SJCRH30 (cell line): ENCODE results near the gene ADIPOQ. TPM values are rescaled to one million over a fixed set of nuclear protein-coding genes. Genes with fewer than 3 reads are reported as not detected.
"Not testable (repeated sequence)": the region's sequence is repeated elsewhere in the genome, so short reads cannot be mapped to it uniquely, and the experiment has no call there.

Source experiments
- DNase-seq, 2 experiments: peaks; one replicate each; pipeline ENCODE4 v3.0.0-alpha.2; 2015 to 2020
- H3K27ac ChIP-seq: fragments of 250-450 bp; sonication (Bioruptor Pico); 2 replicates; pipeline ENCODE4 v1.5.1; 2020; ENCODE audit warnings: mild to moderate bottlenecking, moderate library complexity
- H3K27me3 ChIP-seq: fragments of 250-450 bp; sonication (Bioruptor Pico); 2 replicates; pipeline ENCODE4 v1.5.1; 2020; ENCODE audit warnings: mild to moderate bottlenecking, moderate library complexity
- H3K36me3 ChIP-seq: fragments of 250-450 bp; sonication (Bioruptor Pico); 2 replicates; pipeline ENCODE4 v1.5.1; 2020; ENCODE audit warnings: mild to moderate bottlenecking, moderate library complexity
- H3K4me1 ChIP-seq: fragments of 250-450 bp; sonication (Bioruptor Pico); 2 replicates; pipeline ENCODE4 v1.5.1; 2020; ENCODE audit warnings: mild to moderate bottlenecking, moderate library complexity
- H3K4me3 ChIP-seq: fragments of 250-450 bp; sonication (Bioruptor Pico); 2 replicates; pipeline ENCODE4 v1.5.1; 2020; ENCODE audit warnings: mild to moderate bottlenecking, moderate library complexity
- H3K9me3 ChIP-seq: fragments of 250-450 bp; sonication (Bioruptor Pico); replicated peaks from 2 replicates; pipeline ENCODE4 v1.5.1; 2020; ENCODE audit warnings: mild to moderate bottlenecking, moderate library complexity
- total RNA-seq: library from RNA; depleted of rRNA; stranded (reverse); fragments of >200 nt; shearing (Covaris generic); gene quantifications from 2 replicates; pipeline ENCODE4 v1.2.3, GENCODE V29; 2014

The ADIPOQ gene
- total RNA-seq, 1 experiment from 2014 or later, result not detected

DNA sequence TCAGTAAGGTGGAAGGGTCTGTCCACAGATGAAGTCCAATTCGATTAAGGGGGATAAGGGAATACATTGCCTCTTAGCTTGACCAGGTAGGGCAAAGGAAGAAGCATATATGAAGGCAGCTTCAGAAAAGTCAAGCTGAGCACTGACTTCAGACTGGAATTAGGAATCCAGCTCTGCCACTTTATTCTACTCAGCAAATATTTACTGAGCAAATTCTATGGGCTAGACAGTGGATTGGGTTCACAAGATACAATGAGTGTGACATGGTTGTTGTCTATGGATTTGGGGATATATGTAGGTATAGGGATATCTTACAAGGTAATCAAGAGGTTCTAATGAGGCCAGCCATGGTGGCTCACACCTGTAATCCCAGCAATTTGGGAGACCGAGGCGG lies 526 bp downstream of the ADIPOQ start:
- Histone ChIP-seq H3K4me1 (no peaks in the 10 kb centered on the region), H3K27ac (no peak overlapping the region), H3K27me3 (no peaks in the 10 kb centered on the region; the same call in 1 of the 2 replicates), H3K36me3 (no peaks in the 10 kb centered on the region), H3K4me3 (no peak overlapping the region), H3K9me3 (no peaks in the 10 kb centered on the region)
- no peak for DNase-seq

DNA sequence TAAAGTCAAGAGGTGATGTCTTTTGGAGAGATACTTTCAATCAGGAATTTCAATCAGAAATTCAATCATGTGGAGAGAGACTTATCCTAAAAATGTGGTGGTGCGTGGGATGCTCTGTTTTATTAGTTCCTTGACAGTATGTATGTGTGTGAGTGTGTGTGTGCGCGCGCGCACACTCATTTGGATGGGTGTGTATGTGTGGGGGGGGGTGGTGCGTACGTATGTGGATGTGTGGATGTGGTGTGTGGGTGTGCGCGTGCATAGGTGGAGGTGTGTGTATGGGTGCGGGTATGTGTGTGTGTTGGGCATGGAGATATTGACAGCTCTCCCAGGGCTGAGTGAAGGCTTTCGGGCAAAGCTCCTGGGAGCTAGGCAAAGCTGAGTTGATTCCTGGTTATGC lies 2.4 kb downstream of the ADIPOQ start:
- Histone ChIP-seq H3K4me3 (no peak overlapping the region), H3K9me3 (no peaks in the 10 kb centered on the region), H3K36me3 (no peaks in the 10 kb centered on the region), H3K4me1 (no peaks in the 10 kb centered on the region), H3K27me3 (no peaks in the 10 kb centered on the region), H3K27ac (no peak overlapping the region)
- DNase-seq, result no peak

DNA sequence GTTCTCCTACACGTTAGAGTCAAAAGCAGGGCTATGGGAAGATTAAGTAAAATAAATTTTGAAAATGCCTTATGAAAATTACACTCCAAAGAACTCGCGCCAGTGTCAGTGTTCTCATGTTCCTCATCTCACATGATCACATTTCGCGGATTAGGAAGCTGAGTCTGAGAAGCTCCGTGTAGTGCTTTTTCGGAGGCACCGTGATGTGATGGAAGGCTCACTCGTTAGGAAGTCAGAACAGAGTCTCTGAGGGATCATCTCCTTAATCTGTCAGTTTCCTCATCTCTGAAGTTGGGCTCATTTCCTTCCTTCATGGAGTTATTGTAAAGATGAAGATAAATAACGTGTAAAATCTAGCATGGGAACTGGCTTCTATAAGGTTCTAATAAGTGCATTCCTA lies 3.2 kb downstream of the ADIPOQ start:
- no peak for DNase-seq
- Histone ChIP-seq H3K4me3 (no peak overlapping the region), H3K27me3 (no peaks in the 10 kb centered on the region), H3K36me3 (no peaks in the 10 kb centered on the region), H3K4me1 (no peaks in the 10 kb centered on the region), H3K27ac (no peak overlapping the region), H3K9me3 (no peaks in the 10 kb centered on the region)

DNA sequence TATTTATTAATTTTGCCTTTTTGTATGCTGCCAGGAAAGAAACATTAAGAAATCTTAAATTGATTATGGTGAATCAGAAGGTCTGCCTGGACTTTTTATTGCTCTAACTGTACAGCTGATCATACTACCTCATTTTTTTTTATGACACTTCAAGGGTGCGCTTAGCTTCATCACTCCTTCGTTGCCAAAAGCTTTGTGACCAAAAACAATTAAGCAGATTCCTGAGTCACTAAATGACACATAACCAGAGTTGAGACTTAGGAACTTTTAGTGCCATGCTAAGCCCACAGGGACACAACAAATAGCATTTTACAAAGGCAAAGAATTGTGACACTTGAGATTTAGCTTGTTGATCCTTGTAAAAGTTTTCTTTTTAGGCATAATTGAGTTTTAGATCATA lies 4.9 kb downstream of the ADIPOQ start:
- H3K27me3 ChIP-seq, result no peaks in the 10 kb centered on the region
- H3K4me1 ChIP-seq, result no peaks in the 10 kb centered on the region

DNA sequence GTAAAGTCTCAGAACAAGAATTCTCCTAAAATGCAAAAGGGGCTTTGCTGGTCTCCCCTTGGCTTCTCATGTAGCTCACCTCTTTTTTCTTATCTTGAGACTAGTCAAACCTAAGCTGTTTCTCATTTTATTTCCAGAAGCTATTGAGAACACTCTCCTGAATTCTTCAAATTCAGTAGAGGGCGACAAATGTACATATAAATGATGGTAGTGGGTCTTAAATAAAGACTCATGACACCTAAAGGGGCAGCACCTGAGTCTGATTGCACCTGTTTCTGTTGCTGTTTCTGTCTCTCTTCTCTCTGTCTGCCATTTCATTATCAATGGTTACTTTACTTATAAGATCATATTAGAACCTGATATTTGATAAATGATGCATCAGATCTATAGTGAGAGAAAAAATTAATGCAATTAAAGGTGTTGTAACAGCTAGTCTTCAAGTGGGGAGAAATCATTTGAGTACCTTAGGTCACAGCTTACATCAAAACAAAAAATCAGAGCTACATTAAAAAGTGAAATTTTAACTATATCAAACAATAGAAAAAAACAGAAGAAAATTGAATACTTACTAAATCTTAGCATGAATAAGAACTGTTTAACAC lies 7.0 kb downstream of the ADIPOQ start:
- Histone ChIP-seq H3K36me3 (no peaks in the 10 kb centered on the region), H3K27me3 (no peaks in the 10 kb centered on the region), H3K9me3 (no peaks in the 10 kb centered on the region), H3K4me1 (no peaks in the 10 kb centered on the region), H3K4me3 (no peak overlapping the region), H3K27ac (no peak overlapping the region)
- peak in 1 of 2 experiments; percentile 40 for DNase-seq

More for the DNA sequence above, 4.9 kb downstream of the ADIPOQ start:
- H3K9me3 ChIP-seq, result no peaks in the 10 kb centered on the region
- no peak overlapping the region for H3K27ac ChIP-seq
- H3K36me3 ChIP-seq, result no peaks in the 10 kb centered on the region
- H3K4me3 ChIP-seq, result no peak overlapping the region
- DNase-seq, result no peak

DNA sequence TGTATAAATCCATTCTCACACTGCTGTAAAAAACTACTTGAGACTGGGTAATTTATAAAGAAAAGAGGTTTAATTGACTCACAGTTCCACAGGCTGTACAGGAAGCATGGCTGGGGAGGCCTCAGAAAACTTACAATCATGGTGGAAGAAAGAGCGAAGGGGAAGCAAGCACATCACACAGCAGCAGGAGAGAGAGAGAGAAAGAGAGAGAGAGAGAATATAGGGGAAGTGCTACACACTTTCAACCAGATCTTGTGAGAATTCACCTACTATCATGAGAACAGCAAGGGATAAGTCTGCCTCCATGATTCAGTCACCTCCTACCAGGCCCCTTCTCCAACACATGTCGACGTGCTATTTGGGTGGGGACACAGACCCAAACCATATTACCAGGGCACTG lies 9.3 kb downstream of the ADIPOQ start:
- not testable (repeated sequence) for H3K36me3 ChIP-seq, H3K27me3 ChIP-seq, H3K27ac ChIP-seq, H3K9me3 ChIP-seq, DNase-seq, H3K4me3 ChIP-seq, H3K4me1 ChIP-seq

DNA sequence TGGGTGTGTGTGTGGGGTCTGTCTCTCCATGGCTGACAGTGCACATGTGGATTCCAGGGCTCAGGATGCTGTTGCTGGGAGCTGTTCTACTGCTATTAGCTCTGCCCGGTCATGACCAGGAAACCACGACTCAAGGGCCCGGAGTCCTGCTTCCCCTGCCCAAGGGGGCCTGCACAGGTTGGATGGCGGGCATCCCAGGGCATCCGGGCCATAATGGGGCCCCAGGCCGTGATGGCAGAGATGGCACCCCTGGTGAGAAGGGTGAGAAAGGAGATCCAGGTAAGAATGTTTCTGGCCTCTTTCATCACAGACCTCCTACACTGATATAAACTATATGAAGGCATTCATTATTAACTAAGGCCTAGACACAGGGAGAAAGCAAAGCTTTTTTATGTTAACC lies 10.5 kb downstream of the ADIPOQ start:
- H3K27me3 ChIP-seq, result no peaks in the 10 kb centered on the region
- H3K36me3 ChIP-seq, result no peaks in the 10 kb centered on the region
- no peaks in the 10 kb centered on the region for H3K9me3 ChIP-seq
- no peak for DNase-seq
- no peak overlapping the region for H3K4me3 ChIP-seq
- H3K4me1 ChIP-seq, result no peaks in the 10 kb centered on the region
- no peak overlapping the region for H3K27ac ChIP-seq

DNA sequence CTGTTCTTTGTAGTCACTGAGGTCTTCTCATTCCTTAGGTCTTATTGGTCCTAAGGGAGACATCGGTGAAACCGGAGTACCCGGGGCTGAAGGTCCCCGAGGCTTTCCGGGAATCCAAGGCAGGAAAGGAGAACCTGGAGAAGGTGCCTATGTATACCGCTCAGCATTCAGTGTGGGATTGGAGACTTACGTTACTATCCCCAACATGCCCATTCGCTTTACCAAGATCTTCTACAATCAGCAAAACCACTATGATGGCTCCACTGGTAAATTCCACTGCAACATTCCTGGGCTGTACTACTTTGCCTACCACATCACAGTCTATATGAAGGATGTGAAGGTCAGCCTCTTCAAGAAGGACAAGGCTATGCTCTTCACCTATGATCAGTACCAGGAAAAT lies 11.6 kb downstream of the ADIPOQ start:
- Histone ChIP-seq H3K36me3 (no peaks in the 10 kb centered on the region), H3K27ac (no peak overlapping the region), H3K27me3 (no peaks in the 10 kb centered on the region), H3K4me3 (no peak overlapping the region), H3K9me3 (no peaks in the 10 kb centered on the region), H3K4me1 (no peaks in the 10 kb centered on the region)
- DNase-seq, result no peak

DNA sequence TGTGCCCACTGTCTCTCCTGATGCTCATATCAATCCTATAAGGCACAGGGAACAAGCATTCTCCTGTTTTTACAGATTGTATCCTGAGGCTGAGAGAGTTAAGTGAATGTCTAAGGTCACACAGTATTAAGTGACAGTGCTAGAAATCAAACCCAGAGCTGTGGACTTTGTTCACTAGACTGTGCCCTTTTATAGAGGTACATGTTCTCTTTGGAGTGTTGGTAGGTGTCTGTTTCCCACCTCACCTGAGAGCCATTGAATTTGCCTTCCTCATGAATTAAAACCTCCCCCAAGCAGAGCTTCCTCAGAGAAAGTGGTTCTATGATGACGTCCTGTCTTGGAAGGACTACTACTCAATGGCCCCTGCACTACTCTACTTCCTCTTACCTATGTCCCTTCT lies 12.4 kb downstream of the ADIPOQ start:
- Histone ChIP-seq H3K9me3 (no peaks in the 10 kb centered on the region), H3K27ac (no peak overlapping the region), H3K27me3 (no peaks in the 10 kb centered on the region), H3K4me3 (no peak overlapping the region), H3K4me1 (no peaks in the 10 kb centered on the region), H3K36me3 (no peaks in the 10 kb centered on the region)
- DNase-seq, result no peak

DNA sequence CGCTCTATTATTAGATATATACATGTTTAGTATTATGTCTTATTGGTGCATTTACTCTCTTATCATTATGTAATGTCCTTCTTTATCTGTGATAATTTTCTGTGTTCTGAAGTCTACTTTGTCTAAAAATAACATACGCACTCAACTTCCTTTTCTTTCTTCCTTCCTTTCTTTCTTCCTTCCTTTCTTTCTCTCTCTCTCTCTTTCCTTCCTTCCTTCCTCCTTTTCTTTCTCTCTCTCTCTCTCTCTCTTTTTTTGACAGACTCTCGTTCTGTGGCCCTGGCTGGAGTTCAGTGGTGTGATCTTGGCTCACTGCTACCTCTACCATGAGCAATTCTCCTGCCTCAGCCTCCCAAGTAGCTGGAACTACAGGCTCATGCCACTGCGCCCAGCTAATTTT lies 15.2 kb downstream of the ADIPOQ start:
- no peak overlapping the region for H3K27ac ChIP-seq
- H3K4me1 ChIP-seq, result no peaks in the 10 kb centered on the region
- no peak for DNase-seq
- H3K9me3 ChIP-seq, result no peaks in the 10 kb centered on the region
- no peaks in the 10 kb centered on the region for H3K36me3 ChIP-seq
- H3K27me3 ChIP-seq, result no peaks in the 10 kb centered on the region
- H3K4me3 ChIP-seq, result no peak overlapping the region

DNA sequence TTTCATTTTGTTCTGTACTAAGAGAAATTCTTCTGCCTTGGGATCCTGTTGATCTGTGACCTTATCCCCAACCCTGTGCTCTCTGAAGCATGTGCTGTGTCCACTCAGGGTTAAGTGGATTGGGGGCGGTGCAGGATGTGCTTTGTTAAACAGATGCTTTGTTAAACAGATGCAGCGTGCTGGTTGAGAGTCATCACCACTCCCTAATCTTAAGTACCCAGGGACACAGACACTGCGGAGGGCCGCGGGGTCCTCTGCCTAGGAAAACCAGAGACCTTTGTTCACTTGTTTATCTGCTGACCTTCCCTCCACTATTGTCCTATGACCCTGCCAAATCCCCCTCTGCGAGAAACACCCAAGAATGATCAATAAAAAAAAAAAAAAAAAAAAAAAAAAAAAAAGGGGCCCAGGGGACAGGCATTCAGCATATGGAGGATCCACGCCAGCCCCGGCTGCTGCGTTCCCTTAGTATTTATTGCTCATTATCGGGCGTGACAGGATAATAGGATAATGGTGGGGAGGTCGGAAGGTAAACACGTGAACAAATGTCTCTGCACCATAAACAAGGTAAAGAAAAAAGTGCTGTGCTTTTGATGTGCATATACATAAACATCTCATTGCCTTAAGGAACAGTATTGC lies 22.8 kb downstream of the ADIPOQ start:
- not testable (repeated sequence) for DNase-seq, H3K27me3 ChIP-seq, H3K36me3 ChIP-seq, H3K9me3 ChIP-seq, H3K4me1 ChIP-seq, H3K27ac ChIP-seq, H3K4me3 ChIP-seq

DNA sequence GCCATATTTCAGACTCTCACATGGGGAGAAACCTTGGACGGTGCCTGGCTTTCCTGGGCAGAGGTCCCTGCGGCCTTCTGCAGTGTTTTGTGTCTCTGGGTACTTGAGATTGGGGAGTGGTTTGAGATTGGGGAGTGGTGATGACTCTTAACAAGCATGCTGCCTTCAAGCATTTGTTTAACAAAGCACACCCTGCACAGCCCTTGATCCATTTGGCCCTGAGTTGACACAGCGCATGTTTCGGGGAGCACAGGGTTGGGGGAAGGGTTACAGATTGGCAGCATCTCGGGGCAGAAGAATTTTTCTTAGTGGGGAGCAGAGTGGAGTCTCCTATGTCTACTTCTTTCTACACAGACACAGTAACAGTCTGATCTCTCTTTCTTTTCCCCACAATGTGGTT lies 23.6 kb downstream of the ADIPOQ start:
- not testable (repeated sequence) for H3K4me1 ChIP-seq, H3K27me3 ChIP-seq, H3K4me3 ChIP-seq, H3K9me3 ChIP-seq, DNase-seq, H3K27ac ChIP-seq, H3K36me3 ChIP-seq

DNA sequence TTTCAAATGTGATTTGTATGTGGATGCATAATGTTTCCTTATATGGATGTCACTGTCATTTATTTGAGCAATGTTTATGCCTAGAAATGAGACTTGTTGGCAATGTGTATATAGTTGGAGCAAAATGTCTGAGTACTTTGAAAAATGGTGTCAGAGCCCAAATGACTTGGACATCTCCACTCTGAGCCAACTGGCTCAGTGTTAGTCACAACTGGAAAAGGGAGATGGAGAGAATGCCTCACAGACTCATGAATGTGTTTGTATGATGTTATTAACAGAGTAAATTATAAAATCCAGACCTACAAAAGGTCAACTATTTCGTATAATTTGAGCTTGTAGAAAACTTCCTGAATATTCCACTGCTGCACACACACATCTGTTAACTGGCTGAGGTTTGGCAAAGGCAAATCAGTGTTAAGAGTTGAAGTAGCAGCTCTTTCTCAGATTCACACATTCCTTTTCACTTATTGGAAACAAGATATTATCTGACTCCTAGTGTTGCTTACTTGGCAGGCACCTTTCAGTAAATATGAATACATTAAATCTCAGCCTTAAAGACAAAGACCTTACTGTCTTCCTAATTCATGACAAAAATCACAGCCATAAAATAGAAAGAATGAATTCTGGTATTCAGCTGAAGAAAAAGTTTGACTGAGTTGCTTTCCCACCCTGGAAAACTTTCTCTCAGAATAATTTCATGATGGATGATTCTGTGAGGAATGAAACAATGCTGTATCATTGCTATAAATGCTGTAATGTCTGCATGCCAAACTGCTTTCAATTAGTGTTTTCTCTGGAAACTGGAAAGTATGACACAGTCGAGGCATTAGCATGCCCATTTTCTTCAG lies 27.0 kb downstream of the ADIPOQ start:
- H3K4me1 ChIP-seq, result no peaks in the 10 kb centered on the region
- no peaks in the 10 kb centered on the region for H3K9me3 ChIP-seq
- no peak overlapping the region for H3K27ac ChIP-seq
- H3K4me3 ChIP-seq, result no peak overlapping the region
- H3K27me3 ChIP-seq, result no peaks in the 10 kb centered on the region
- no peak for DNase-seq
- no peaks in the 10 kb centered on the region for H3K36me3 ChIP-seq

DNA sequence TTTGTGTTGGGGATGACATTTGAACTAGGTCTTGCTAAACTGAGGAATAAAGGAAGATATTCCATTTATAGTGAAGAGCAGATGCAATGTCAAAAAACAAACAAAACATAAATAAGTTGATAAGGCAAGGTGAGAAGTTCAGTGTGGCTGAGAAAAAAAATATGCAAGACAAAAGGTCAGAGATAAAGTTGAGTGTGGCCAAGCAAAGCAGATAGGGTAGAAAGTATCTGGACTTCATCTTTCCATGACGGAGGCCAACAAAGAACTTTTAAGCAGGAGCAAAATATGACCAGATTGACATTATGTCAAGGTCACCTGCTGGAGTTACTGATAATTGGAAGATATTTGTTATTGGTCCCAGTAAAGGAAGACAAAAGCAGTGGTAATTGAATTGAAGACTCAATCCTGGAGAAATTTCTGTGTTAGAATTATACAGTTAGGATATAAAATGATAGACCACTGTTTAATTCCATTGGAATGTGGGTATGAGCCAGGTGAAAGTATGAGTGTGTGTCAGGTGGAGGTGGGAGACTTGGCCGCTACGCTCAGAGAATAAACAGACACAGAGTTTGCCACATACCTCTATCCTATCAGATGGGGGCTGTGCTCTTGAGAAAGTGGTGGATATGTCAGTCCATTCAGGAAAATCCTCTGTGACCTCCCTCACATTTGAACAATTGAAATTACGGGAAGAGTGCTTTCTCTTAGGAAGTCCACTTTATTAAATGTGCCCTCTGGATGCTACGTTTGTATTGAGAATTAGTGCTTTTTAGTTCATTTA lies 28.1 kb downstream of the ADIPOQ start:
- Histone ChIP-seq H3K36me3 (no peaks in the 10 kb centered on the region), H3K4me3 (no peak overlapping the region), H3K9me3 (no peaks in the 10 kb centered on the region), H3K27ac (no peak overlapping the region), H3K4me1 (no peaks in the 10 kb centered on the region), H3K27me3 (no peaks in the 10 kb centered on the region)
- DNase-seq, result no peak

DNA sequence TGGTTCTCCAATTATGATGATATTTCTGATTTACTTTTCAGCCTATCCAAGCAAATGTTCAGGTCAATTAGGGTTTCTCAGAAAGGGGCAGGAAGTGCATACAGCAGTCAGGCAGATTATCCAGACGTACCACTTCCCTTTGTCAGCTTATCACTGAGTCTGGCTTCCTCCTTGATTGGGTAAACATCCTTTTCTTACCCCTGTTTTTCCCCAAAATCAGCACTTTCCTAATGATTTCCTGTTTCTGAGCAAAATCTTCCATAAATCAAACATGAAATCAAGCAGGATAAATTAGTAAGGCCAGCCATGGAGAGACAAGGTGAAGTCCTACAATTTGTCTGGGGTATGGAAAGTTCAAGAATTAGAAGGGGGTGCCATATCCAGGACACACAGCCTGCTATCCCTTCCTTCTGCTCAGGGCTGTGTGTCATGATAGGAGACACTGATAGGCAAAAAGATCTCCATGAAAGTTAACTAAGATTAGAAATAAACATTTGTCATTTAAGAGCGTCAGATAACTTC lies 29.0 kb downstream of the ADIPOQ start:
- Histone ChIP-seq H3K27ac (no peak overlapping the region), H3K9me3 (no peaks in the 10 kb centered on the region), H3K4me1 (no peaks in the 10 kb centered on the region), H3K36me3 (no peaks in the 10 kb centered on the region), H3K4me3 (no peak overlapping the region), H3K27me3 (no peaks in the 10 kb centered on the region)
- no peak for DNase-seq
